Hepatocyte (in vitro differentiated cells): ENCODE results near the gene MTX1.

Experiments
- EZH2 ChIP-seq: fragments of 200-600 bp; sonication (generic); IDR thresholded peaks from 2 replicates; pipeline ENCODE4 v1.6.1; 2016; ENCODE audit warnings: antibody characterized with exemption, mild to moderate bottlenecking, borderline replicate concordance
- EZH2phosphoT487 ChIP-seq: fragments of 200-600 bp; sonication (generic); IDR thresholded peaks from one replicate; pipeline ENCODE4 v1.6.1; 2018; ENCODE audit warnings: antibody characterized with exemption, mild to moderate bottlenecking, low read depth, moderate library complexity; ENCODE audit not compliant: unreplicated experiment, severe bottlenecking
- TF ChIP-seq, protein P1 (sequence below): fragments of 200-600 bp; sonication (generic); IDR thresholded peaks from 2 replicates; pipeline ENCODE4 v1.5.1; 2016; ENCODE audit warnings: antibody characterized with exemption, mild to moderate bottlenecking; ENCODE audit not compliant: poor library complexity

DNA sequence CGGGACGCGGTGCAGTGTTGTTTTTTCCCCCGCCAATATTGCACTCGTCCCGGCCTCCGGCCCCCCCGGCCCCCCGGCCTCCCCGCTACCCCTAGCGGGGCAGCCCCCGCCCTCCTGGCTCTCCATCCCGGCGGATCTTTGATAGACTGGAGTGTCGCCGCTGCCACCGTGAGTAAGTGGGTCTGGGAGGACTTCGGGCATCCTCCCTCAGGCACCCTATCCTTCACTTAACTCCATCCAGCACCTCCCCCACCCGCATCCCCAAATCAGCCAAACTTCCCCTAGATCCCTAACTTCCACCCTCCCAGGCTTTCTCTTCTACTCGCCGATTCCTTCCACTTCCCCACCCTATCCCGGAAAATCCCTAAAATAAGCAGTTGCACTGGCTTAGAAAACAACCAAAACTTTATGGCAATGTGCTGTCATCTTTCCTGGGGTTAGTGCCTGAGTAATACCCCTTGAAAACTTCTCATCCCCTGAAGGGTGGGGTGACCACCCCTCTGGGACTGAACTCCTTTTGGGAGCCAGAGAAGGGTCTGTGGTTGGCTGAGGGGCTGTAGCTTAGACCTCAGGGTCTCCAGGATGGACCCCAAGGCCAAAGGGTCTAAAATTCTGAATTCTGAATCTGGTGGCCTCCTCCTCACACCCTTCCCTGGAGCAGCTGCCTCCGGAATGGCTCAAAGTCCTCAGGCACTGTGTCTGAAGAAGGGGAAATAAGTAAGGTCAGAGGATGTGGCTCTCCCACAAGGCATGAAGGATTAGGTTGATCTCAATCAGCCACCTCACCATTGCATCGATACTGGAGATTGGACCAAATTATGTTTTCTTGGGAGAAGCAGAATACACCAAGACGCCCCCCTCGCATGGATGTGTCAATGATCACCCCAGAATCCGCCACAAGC, 13.0 kb upstream of the MTX1 start:
- TF ChIP-seq, protein P1, sequence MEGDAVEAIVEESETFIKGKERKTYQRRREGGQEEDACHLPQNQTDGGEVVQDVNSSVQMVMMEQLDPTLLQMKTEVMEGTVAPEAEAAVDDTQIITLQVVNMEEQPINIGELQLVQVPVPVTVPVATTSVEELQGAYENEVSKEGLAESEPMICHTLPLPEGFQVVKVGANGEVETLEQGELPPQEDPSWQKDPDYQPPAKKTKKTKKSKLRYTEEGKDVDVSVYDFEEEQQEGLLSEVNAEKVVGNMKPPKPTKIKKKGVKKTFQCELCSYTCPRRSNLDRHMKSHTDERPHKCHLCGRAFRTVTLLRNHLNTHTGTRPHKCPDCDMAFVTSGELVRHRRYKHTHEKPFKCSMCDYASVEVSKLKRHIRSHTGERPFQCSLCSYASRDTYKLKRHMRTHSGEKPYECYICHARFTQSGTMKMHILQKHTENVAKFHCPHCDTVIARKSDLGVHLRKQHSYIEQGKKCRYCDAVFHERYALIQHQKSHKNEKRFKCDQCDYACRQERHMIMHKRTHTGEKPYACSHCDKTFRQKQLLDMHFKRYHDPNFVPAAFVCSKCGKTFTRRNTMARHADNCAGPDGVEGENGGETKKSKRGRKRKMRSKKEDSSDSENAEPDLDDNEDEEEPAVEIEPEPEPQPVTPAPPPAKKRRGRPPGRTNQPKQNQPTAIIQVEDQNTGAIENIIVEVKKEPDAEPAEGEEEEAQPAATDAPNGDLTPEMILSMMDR: no peak
- TF ChIP-seq EZH2 (no peak), EZH2phosphoT487 (no peak)
